Thyroid gland (tissue), 4 donors: ENCODE data around the gene ITM2B. TPM values are rescaled to one million over a fixed set of nuclear protein-coding genes. Genes with fewer than 3 reads are reported as not detected.

ENCODE experiments used
- DNase-seq, 2 donors: peaks; one replicate each; pipeline ENCODE4 v3.0.0-alpha.2; 2019
- H3K27ac ChIP-seq, 3 donors: fragments of 200-600 bp; sonication (generic); 1 replicate in 2 of 3; 2 replicates in 1 of 3; pipeline ENCODE4 v1.5.1; 2016 to 2019; ENCODE audit warnings: mild to moderate bottlenecking in 1 of 3, moderate library complexity in 1 of 3
- H3K27me3 ChIP-seq: fragments of 200-600 bp; sonication (generic); one replicate; pipeline ENCODE4 v1.5.1; 2019
- H3K36me3 ChIP-seq, 2 donors: fragments of 200-600 bp; sonication (generic); one replicate each; pipeline ENCODE4 v1.5.1; 2016 to 2019
- H3K4me1 ChIP-seq, 2 donors: fragments of 200-600 bp; sonication (generic); one replicate each; pipeline ENCODE4 v1.5.1; 2017 to 2019
- H3K4me3 ChIP-seq, 3 donors: fragments of 200-600 bp; sonication (generic); replicated peaks in 1 of 3; 1 replicate in 2 of 3; 2 replicates in 1 of 3; pipeline ENCODE4 v1.5.1; 2016; ENCODE audit warnings: mild to moderate bottlenecking in 1 of 3
- H3K9me3 ChIP-seq: fragments of 200-600 bp; sonication (generic); one replicate; pipeline ENCODE4 v1.5.1; 2017
- POLR2A ChIP-seq, 2 donors: fragments of 450-650 bp; IDR thresholded peaks; one replicate each; pipeline ENCODE4 v1.6.1; 2017; ENCODE audit warnings: antibody characterized with exemption in 2 of 2, mild to moderate bottlenecking in 2 of 2, moderate library complexity in 1 of 2
- WGBS, 2 donors: methylation state at CpG; one replicate each; pipeline ENCODE4 v1.1.5; 2017; 5-methylcytosine and 5-hydroxymethylcytosine counted together
- intact Hi-C: fragments of 100-400 bp; cut with DNase I; formaldehyde crosslinking; loops from one replicate; pipeline ENCODE4 v1.15.1; 2023
- total RNA-seq, 4 donors: library from RNA; depleted of rRNA; stranded (reverse); fragments of >200 nt; gene quantifications; one replicate each; pipeline ENCODE4 v1.2.3, GENCODE V29; 2016
- TF ChIP-seq, protein P1 (sequence below), 6 experiments: fragments of 200-600 bp in 3 of 6; fragments of 450-650 bp in 3 of 6; sonication (generic) in 3 of 6; IDR thresholded peaks; one replicate each; pipeline ENCODE4 v1.5.1; 2016 to 2019; ENCODE audit warnings: antibody characterized with exemption in 6 of 6, mild to moderate bottlenecking in 2 of 6, inconsistent platforms in 1 of 6, moderate library complexity in 1 of 6

Gene ITM2B
- total RNA-seq, 4 donors from 2014 or later, result 550 to 716 (median 624) TPM

DNA sequence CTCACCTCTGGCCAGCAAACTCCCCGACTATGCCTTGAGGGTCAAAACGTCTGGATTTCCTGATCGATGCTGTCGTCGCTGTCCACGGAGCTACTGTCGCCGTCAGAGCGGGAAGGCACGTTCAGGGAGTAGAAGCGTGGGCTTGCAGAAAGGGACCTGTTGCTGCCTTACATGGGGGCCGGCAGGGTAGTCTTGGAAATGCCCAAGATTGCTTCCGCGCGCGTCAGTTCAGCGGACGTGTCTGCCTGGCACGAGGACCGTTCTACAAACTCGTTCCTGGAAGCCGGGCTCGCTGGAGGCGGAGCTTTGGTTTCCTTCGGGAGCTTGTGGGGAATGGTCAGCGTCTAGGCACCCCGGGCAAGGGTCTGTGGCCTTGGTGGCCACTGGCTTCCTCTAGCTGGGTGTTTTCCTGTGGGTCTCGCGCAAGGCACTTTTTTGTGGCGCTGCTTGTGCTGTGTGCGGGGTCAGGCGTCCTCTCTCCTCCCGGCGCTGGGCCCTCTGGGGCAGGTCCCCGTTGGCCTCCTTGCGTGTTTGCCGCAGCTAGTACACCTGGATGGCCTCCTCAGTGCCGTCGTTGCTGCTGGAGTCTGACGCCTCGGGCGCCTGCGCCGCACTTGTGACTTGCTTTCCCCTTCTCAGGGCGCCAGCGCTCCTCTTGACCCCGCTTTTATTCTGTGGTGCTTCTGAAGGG is 86.0 kb downstream of the ITM2B start:
- Histone ChIP-seq H3K9me3 (no peaks in the 10 kb centered on the region), H3K36me3 (no peaks in the 10 kb centered on the region), H3K27me3 (no peaks in the 10 kb centered on the region), H3K27ac (no peak overlapping the region), H3K4me3 (peak overlapping the region in 1 of 3 donors; percentile 19), H3K4me1 (no peaks in the 10 kb centered on the region)
- DNase-seq, result peak; percentile 23 to 27
- TF ChIP-seq POLR2A (IDR thresholded peaks at IDR 0.05), result no peak
- TF ChIP-seq, protein P1, sequence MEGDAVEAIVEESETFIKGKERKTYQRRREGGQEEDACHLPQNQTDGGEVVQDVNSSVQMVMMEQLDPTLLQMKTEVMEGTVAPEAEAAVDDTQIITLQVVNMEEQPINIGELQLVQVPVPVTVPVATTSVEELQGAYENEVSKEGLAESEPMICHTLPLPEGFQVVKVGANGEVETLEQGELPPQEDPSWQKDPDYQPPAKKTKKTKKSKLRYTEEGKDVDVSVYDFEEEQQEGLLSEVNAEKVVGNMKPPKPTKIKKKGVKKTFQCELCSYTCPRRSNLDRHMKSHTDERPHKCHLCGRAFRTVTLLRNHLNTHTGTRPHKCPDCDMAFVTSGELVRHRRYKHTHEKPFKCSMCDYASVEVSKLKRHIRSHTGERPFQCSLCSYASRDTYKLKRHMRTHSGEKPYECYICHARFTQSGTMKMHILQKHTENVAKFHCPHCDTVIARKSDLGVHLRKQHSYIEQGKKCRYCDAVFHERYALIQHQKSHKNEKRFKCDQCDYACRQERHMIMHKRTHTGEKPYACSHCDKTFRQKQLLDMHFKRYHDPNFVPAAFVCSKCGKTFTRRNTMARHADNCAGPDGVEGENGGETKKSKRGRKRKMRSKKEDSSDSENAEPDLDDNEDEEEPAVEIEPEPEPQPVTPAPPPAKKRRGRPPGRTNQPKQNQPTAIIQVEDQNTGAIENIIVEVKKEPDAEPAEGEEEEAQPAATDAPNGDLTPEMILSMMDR (IDR thresholded peaks at IDR 0.05), result no peak
- intact Hi-C loops, result no loop called here
- 73 to 81% methylated on average over 42 to 46 of the region's 47 CpGs for WGBS, 2 donors

Other genes with a start within 250 kb of the ITM2B start
- 10 to 100 TPM; 51.7 to 81.6 (median 57.4) TPM for gene SUCLA2, start 231.9 kb upstream of the ITM2B start, total RNA-seq
- gene NUDT15, start 195.5 kb upstream of the ITM2B start, total RNA-seq, result 10 to 100 TPM; 12.8 to 19.0 (median 15.9) TPM
- 10 to 100 TPM; 32.8 to 36.8 (median 34.5) TPM for gene MED4, start 138.1 kb upstream of the ITM2B start, total RNA-seq
- 10 to 100 TPM; 38.5 to 62.1 (median 41.8) TPM for gene RB1, start 70.5 kb downstream of the ITM2B start, total RNA-seq
- 10 to 100 TPM; 16.8 to 42.5 (median 23.4) TPM for gene LPAR6, start 179.9 kb downstream of the ITM2B start, total RNA-seq